GM12801 (cell line): Measurements from ENCODE around the gene PHF2.

Experiments
- TF ChIP-seq, protein P1 (sequence below): IDR thresholded peaks from one replicate; pipeline ENCODE4 v1.5.1; 2011; ENCODE audit warnings: control low read depth; ENCODE audit not compliant: insufficient read length; ENCODE audit errors: extremely low read depth

Gene PHF2

GRCh38 chr9:93541581-93542349 is 34.6 kb upstream of the PHF2 start:
- TF ChIP-seq, protein P1, sequence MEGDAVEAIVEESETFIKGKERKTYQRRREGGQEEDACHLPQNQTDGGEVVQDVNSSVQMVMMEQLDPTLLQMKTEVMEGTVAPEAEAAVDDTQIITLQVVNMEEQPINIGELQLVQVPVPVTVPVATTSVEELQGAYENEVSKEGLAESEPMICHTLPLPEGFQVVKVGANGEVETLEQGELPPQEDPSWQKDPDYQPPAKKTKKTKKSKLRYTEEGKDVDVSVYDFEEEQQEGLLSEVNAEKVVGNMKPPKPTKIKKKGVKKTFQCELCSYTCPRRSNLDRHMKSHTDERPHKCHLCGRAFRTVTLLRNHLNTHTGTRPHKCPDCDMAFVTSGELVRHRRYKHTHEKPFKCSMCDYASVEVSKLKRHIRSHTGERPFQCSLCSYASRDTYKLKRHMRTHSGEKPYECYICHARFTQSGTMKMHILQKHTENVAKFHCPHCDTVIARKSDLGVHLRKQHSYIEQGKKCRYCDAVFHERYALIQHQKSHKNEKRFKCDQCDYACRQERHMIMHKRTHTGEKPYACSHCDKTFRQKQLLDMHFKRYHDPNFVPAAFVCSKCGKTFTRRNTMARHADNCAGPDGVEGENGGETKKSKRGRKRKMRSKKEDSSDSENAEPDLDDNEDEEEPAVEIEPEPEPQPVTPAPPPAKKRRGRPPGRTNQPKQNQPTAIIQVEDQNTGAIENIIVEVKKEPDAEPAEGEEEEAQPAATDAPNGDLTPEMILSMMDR = no peak

DNA sequence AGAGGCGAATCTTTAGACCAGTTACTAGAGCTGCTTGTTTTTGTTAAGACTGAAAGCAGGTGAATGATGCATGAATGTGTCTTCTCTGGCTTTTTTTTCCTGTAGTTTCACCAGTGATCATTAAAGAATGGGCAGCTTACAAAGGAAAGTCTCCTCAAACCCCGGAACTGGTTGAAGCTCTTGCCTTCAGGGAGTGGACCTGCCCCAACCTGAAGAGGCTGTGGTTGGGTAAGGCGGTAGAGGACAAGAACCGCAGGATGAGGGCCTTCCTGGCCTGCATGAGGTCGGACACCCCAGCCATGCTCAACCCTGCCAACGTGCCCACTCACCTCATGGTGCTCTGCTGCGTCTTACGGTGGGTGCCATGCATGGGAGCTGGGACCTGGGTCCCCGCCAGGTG is 33.3 kb upstream of the PHF2 start:
- TF ChIP-seq, protein P1 = no peak

DNA sequence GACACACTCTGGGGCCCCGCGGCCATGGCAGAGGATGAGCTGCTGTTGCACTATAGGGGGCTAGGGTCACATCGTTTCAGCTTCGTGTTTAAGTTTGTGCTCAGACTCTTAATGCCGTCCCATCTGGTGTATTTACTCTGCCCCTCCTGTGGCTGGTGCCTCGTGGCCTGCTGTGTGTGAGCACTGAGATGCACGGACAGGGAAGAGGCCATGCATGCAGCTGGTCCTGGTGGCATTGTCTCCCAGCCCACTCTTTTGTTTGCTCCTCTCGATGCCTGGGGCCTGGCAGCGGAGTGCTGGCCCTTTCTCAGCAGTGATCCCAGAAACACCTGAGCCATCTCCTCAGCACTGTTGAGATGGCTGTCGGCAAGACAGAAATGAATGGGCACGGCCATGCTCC is 30.0 kb upstream of the PHF2 start:
- TF ChIP-seq, protein P1 = no peak

GRCh38 chr9:93549611-93550010 is 26.8 kb upstream of the PHF2 start:
- TF ChIP-seq, protein P1 = no peak

DNA sequence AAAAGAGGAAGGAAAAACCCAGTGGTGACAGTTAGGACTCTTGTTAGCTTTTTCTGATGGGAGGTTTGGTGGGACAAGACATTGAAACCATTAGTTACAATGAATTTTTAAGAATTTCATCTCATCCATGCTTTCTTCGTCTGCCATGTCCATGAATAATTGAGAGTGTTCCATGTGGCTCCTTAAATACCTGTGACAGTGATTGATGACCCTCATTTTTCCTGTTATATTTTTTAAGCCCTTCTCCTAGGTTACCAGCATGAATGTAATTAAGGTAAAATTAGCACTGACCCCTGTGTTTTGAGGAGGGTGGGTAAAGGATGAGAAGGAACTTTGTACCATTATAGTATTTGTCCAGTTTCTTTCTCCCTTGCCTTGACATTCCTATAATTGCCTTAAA is 23.5 kb upstream of the PHF2 start:
- TF ChIP-seq, protein P1 = no peak

DNA sequence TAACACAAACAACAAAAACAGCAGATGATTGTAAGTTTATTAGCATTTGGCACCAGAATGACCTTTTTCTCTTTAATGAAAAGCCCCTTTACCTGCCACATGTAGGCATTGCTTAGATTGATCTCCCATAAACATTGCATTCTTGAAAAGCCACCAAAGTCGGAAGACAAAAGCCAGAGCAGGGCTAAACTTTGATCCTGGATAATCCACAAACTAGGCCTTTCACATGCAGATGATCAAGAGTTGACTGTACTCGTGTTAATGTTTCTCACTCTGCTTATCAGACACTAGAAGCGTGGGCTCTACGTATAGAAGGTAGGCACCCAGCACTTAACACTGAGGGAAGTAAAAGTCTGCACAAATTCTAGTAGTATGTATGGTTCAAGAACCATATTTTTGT is 21.0 kb upstream of the PHF2 start:
- TF ChIP-seq, protein P1 = no peak

DNA sequence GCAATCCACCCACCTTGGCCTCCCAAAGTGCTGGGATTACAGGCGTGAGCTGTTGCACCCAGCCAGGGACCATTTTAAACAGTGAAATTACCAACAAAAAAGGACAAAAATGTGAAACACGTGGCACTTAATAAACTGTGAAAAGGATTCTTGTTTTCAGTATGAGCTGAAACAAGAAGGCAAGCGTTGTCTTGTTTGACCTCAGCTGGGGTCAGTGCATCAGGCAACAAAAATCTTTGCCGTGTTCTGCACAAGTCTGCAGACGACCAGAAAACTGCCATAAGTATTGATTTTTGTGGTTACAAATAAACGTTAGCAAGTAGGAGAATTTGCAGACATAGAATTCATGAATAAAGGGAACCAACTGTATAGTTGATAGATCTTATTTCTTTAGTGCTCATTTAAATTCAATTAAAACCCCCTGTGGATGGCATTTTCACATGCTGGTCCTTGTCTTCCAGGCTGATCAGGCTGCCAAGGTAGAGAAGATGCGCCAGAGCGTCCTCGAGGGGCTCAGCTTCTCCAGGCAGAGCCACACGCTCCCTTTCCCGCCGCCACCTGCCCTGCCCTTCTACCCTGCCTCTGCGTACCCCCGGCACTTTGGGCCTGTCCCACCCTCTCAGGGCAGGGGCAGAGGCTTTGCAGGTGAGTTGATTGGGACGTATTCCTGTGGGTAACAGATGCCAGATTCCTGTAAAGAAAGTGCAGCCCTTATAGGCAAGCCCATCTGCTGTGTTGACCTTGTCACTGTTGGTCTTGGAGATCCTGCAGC is 18.8 kb upstream of the PHF2 start:
- TF ChIP-seq, protein P1 = no peak
